CD4-positive, CD25-positive, alpha-beta regulatory T cell (primary cell): ENCODE results near the gene SLC18B1. TPM values are rescaled to one million over a fixed set of nuclear protein-coding genes. Genes with fewer than 3 reads are reported as not detected.

ENCODE experiments used
- ATAC-seq, 2 donors: fragments of 150-1000 bp; cut with Tn5 transposase; one replicate each; pipeline ENCODE4 v1.10.0; 2021; ENCODE audit warnings: low read depth in 2 of 2, moderate number of reproducible peaks in 2 of 2, moderate library complexity in 1 of 2
- DNase-seq, 3 donors: peaks; one replicate each; pipeline versions ENCODE4 v3.0.0 to v3.0.0-alpha.2; 2012 to 2022; ENCODE audit warnings: mixed read lengths in 1 of 3
- H3K27ac ChIP-seq: one replicate; pipeline ENCODE4 v1.7.0; 2013; ENCODE audit warnings: mild to moderate bottlenecking, low read length; ENCODE audit not compliant: insufficient read depth, poor library complexity, severe bottlenecking
- H3K27me3 ChIP-seq: one replicate; pipeline ENCODE4 v1.7.0; 2013; ENCODE audit warnings: low read length; ENCODE audit not compliant: control insufficient read depth, insufficient read depth
- H3K36me3 ChIP-seq: one replicate; pipeline ENCODE4 v1.7.0; 2013; ENCODE audit warnings: mild to moderate bottlenecking, low read length, moderate library complexity; ENCODE audit not compliant: control insufficient read depth, insufficient read depth
- H3K4me1 ChIP-seq: 2 replicates; pipeline ENCODE4 v1.7.0; 2013; ENCODE audit warnings: mild to moderate bottlenecking, low read length; ENCODE audit not compliant: insufficient read depth, control insufficient read depth, poor library complexity, severe bottlenecking
- H3K4me3 ChIP-seq: one replicate; pipeline ENCODE4 v1.7.0; 2013; ENCODE audit warnings: low read depth, mild to moderate bottlenecking, low read length, moderate library complexity
- H3K9me3 ChIP-seq, 2 experiments: 1 replicate in 1 of 2; 2 replicates in 1 of 2; pipeline ENCODE4 v1.7.0; 2013; ENCODE audit warnings: low read length in 2 of 2, mild to moderate bottlenecking in 1 of 2, moderate library complexity in 1 of 2; ENCODE audit not compliant: control insufficient read depth in 2 of 2
- H3K27ac Mint-ChIP-seq, 3 donors: one replicate each; pipeline ENCODE4 v1.8.0; 2020 to 2022; ENCODE audit warnings: mild to moderate bottlenecking in 3 of 3, mixed read lengths in 3 of 3, moderate library complexity in 2 of 3
- H3K27me3 Mint-ChIP-seq: one replicate; pipeline ENCODE4 v1.8.0; 2022; ENCODE audit warnings: mild to moderate bottlenecking, mixed read lengths
- H3K36me3 Mint-ChIP-seq: one replicate; pipeline ENCODE4 v1.8.0; 2020; ENCODE audit warnings: mixed read lengths
- H3K4me1 Mint-ChIP-seq, 4 donors: one replicate each; pipeline ENCODE4 v1.8.0; 2020 to 2022; ENCODE audit warnings: mixed read lengths in 4 of 4, mild to moderate bottlenecking in 1 of 4
- H3K4me3 Mint-ChIP-seq, 4 donors: one replicate each; pipeline ENCODE4 v1.8.0; 2020 to 2022; ENCODE audit warnings: mild to moderate bottlenecking in 4 of 4, mixed read lengths in 4 of 4, moderate library complexity in 3 of 4
- H3K9me3 Mint-ChIP-seq, 7 donors: one replicate each; pipeline ENCODE4 v1.8.0; 2020 to 2022; ENCODE audit warnings: mixed read lengths in 7 of 7, mild to moderate bottlenecking in 3 of 7, moderate library complexity in 2 of 7
- polyA plus RNA-seq, 4 donors: library from polyadenylated mRNA; unstranded; fragments of 300-500 nt; fragmentation: Illumina TruSeq; gene quantifications; one replicate each; pipeline ENCODE4 v1.2.3, GENCODE V29; 2021
- total RNA-seq: library from RNA; stranded (reverse); gene quantifications from one replicate; pipeline ENCODE4 v1.2.3, GENCODE V29; 2022

SLC18B1 gene
- total and polyA plus RNA-seq, 5 donors from 2014 or later = 9.8 to 28.2 (median 23.0) TPM

DNA sequence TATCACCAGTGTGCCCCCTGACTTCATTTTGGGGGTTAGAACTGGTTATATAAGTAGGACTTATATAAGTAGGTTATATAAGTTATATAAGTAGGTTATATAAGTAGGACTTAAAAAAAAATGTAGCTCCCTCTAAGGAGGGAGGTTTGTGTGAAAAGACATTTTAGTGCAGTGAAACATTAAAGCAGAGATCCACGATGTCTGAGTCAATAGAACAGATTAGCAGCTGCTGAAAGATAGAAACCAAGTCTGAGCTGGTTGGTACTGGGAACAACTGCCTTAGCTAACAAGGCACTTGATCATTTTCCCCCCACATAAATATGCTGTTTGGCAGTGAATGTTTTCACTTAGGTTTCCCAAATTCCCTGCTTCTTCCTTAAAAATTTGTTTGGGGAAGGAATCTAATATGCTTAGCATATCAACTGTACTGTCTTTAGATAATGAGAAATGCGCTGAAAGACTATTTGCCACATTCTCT, 13.9 kb upstream of the SLC18B1 start:
- ATAC-seq = no peak
- Histone ChIP-seq H3K9me3 (no peaks in the 10 kb centered on the region), H3K4me1 (peaks cover 28% of the 10 kb centered on the region), H3K27ac (peak overlapping the region; percentile 87), H3K27me3 (peaks cover 1% of the 10 kb centered on the region), H3K4me3 (peak overlapping the region; percentile 99), H3K36me3 (peaks cover 18% of the 10 kb centered on the region)
- peaks cover 11 to 42% (median 31%) of the 10 kb centered on the region in 4 donors for H3K4me1 Mint-ChIP-seq
- H3K27ac Mint-ChIP-seq = peak overlapping the region; percentile 96 to 99 (median 97)
- H3K36me3 Mint-ChIP-seq = peaks cover 30% of the 10 kb centered on the region
- DNase-seq = peak in 2 of 3 donors; percentile 36 to 54
- no peaks in the 10 kb centered on the region for H3K9me3 Mint-ChIP-seq
- peaks cover 28% of the 10 kb centered on the region for H3K27me3 Mint-ChIP-seq
- H3K4me3 Mint-ChIP-seq = peak overlapping the region; percentile 96 to 99 (median 97)

DNA sequence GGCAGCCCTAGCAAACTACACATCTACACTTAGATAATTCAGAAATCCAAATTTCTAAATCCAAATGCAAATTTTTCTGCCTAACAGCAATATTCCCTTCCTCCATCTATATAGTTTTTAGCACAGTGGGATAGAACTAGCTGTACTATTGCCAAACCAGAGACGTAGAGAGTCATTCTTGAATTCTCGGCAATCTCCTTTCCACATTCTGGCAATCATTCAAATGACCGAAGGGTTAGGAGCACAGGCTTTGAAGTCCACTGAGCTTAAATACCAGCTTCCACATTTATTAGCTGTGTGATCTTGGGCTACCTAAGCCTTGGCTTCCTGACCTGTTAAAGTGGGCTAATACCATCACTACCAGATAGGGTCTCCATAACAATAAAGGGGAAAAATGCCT, 12.8 kb upstream of the SLC18B1 start:
- H3K4me3 ChIP-seq = no peak overlapping the region
- H3K27ac ChIP-seq = no peak overlapping the region
- Mint-ChIP-seq H3K4me1 (peaks cover 11 to 31% (median 23%) of the 10 kb centered on the region in 4 donors), H3K27me3 (peaks cover 33% of the 10 kb centered on the region), H3K27ac (peak overlapping the region in 2 of 3 donors; percentile 37 to 75), H3K36me3 (peaks cover 23% of the 10 kb centered on the region), H3K4me3 (peak overlapping the region in 1 of 4 donors; percentile 8), H3K9me3 (no peaks in the 10 kb centered on the region)
- DNase-seq = no peak
- peaks cover 8% of the 10 kb centered on the region for H3K36me3 ChIP-seq
- peaks cover 1% of the 10 kb centered on the region for H3K27me3 ChIP-seq
- ATAC-seq = no peak
- peaks cover 21% of the 10 kb centered on the region for H3K4me1 ChIP-seq
- no peaks in the 10 kb centered on the region for H3K9me3 ChIP-seq

DNA sequence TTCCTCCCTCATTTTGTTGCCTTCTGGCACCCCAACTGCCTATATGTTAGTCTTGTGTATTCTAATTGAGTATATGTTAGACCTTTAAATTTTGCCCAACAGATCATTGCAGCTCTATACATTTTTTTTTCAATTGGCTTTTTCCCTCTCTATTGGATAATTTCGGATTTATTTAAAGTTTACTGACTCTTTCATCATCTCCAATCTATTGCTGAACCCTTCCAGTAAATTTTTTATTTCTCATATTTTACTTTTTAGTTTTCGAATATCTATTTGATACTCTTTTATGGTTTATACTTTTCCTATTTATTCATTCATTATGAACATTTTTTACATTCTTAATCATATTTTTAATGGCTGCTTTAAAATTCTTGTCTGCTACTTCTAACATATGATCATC, 7.1 kb upstream of the SLC18B1 start:
- H3K4me3 ChIP-seq = no peak overlapping the region
- peaks cover 31% of the 10 kb centered on the region for H3K27me3 Mint-ChIP-seq
- H3K4me1 ChIP-seq = no peaks in the 10 kb centered on the region
- H3K36me3 Mint-ChIP-seq = peaks cover 3% of the 10 kb centered on the region
- H3K36me3 ChIP-seq = no peaks in the 10 kb centered on the region
- ATAC-seq = no peak
- H3K9me3 ChIP-seq = no peaks in the 10 kb centered on the region
- no peak overlapping the region for H3K27ac Mint-ChIP-seq
- DNase-seq = no peak
- H3K9me3 Mint-ChIP-seq = peaks cover 0 to 2% (median 0%) of the 10 kb centered on the region in 7 donors
- H3K27ac ChIP-seq = no peak overlapping the region
- H3K4me3 Mint-ChIP-seq = no peak overlapping the region
- peaks cover 6 to 12% (median 6%) of the 10 kb centered on the region in 4 donors for H3K4me1 Mint-ChIP-seq
- H3K27me3 ChIP-seq = peaks cover 6% of the 10 kb centered on the region

DNA sequence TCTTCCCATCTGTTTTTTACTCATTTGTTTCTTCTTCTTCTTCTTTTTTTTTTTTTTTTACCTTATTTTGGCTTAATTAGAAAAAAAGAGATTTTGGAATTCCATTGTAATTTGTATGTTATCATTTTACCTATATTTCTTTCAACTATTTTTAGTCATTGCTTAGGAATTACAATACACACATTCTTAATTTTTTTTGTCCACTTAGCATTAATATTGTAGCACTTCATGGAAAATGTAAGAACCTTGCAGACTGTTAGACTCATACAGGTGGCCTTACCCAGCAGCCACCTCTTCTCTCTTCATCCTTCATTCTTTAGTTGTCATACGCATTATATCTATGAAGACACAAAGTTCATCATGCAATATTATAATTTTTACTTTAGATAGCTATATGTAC, 5.8 kb upstream of the SLC18B1 start:
- H3K27me3 ChIP-seq = peaks cover 5% of the 10 kb centered on the region
- Mint-ChIP-seq H3K27me3 (peaks cover 26% of the 10 kb centered on the region), H3K4me1 (peaks cover 6 to 12% (median 6%) of the 10 kb centered on the region in 4 donors), H3K9me3 (peaks cover 0 to 2% (median 0%) of the 10 kb centered on the region in 7 donors), H3K36me3 (peaks cover 3% of the 10 kb centered on the region), H3K4me3 (no peak overlapping the region), H3K27ac (no peak overlapping the region)
- no peak overlapping the region for H3K27ac ChIP-seq
- no peaks in the 10 kb centered on the region for H3K36me3 ChIP-seq
- no peak for DNase-seq
- H3K9me3 ChIP-seq = no peaks in the 10 kb centered on the region
- no peak overlapping the region for H3K4me3 ChIP-seq
- no peaks in the 10 kb centered on the region for H3K4me1 ChIP-seq
- ATAC-seq = no peak

DNA sequence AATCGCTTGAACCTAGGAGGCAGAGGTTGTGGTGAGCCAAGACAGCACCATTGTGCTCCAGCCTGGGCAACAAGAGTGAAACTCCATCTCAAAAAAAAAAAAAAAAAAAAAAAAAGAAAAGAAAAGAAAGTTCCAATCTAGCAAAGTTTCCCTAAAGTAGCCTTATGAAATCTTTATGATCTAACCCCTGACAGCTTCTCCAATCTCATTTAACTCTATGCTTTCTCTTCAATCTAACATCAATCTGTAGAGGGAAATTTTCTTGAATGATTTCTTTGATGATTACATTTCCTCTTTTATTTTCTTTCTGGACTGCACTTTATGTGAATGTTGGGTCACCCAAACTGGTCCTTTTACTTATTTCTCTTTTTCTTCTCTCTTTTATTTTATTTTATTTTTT, 2.2 kb upstream of the SLC18B1 start:
- peaks cover 11 to 28% (median 27%) of the 10 kb centered on the region in 4 donors for H3K4me1 Mint-ChIP-seq
- H3K36me3 ChIP-seq = no peaks in the 10 kb centered on the region
- ATAC-seq = no peak
- peaks cover 4% of the 10 kb centered on the region for H3K4me1 ChIP-seq
- H3K27me3 Mint-ChIP-seq = peaks cover 9% of the 10 kb centered on the region
- peaks cover 6% of the 10 kb centered on the region for H3K36me3 Mint-ChIP-seq
- DNase-seq = no peak
- no peaks in the 10 kb centered on the region for H3K9me3 ChIP-seq
- H3K9me3 Mint-ChIP-seq = peaks cover 0 to 2% (median 0%) of the 10 kb centered on the region in 7 donors
- H3K27ac ChIP-seq = no peak overlapping the region
- H3K4me3 Mint-ChIP-seq = peak overlapping the region in 1 of 4 donors; percentile 75
- H3K4me3 ChIP-seq = no peak overlapping the region
- H3K27me3 ChIP-seq = peaks cover 5% of the 10 kb centered on the region
- peak overlapping the region in 2 of 3 donors; percentile 72 to 73 for H3K27ac Mint-ChIP-seq

DNA sequence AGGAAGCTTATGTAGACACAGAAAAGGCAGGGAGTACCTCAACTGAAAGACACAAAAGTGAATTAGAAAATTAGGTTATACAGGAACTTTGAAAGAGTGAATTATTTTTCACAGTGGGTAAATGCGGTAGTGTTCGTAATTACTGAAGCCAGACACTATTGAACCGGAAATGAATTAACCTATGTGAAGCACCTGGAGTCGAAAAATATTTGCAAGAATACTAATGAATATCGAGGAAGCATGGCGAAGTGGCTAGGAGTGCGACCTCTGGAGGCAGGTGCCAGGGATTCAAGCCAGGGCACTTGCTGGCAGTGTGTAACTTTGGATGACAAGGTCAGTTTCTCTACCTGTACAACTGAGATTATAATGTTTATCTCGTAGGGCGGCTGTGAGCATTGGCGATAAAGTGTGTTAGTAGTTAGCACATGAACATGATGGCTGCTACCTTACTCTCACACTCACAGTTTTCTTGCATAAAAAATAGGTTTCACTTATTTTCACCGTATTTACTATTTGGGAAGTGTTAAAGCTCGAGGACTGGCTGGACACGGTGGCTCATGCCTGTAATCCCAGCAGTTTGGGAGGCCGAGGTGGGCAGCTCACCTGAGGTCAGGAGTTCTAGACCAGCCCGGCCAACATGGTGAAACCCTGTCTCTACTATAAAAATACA, 567 bp upstream of the SLC18B1 start:
- peaks cover 9% of the 10 kb centered on the region for H3K4me1 ChIP-seq
- Mint-ChIP-seq H3K4me3 (no peak overlapping the region), H3K27ac (no peak overlapping the region), H3K4me1 (peaks cover 18 to 45% (median 39%) of the 10 kb centered on the region in 4 donors), H3K27me3 (peaks cover 5% of the 10 kb centered on the region), H3K9me3 (peaks cover 0 to 2% (median 0%) of the 10 kb centered on the region in 7 donors), H3K36me3 (peaks cover 16% of the 10 kb centered on the region)
- peaks cover 2% of the 10 kb centered on the region for H3K27me3 ChIP-seq
- H3K9me3 ChIP-seq = no peaks in the 10 kb centered on the region
- H3K27ac ChIP-seq = no peak overlapping the region
- no peaks in the 10 kb centered on the region for H3K36me3 ChIP-seq
- DNase-seq (peak; percentile 60 to 85 (median 70)), ATAC-seq (peak; percentile 84 to 85)
- H3K4me3 ChIP-seq = no peak overlapping the region

DNA sequence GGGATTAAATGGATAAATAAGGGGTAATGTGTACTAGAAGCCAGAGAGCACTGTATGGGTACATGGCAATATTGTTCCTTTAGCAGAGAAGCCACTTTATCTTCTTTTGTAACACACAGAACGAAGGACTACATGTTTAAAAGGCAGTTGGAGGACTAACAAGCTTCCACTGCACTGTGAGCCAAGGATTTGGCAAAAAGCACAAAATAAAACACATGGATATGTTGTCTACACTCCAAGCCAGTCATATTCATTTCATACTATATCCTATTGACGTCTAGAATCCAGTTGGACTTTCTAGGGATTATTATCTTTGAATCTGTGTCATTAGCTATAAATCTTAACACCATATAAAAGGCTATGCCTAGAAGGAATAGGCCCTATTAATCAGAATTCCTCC, 3.0 kb downstream of the SLC18B1 start:
- no peaks in the 10 kb centered on the region for H3K9me3 Mint-ChIP-seq
- no peak for DNase-seq
- no peak overlapping the region for H3K27ac ChIP-seq
- peaks cover 13% of the 10 kb centered on the region for H3K36me3 ChIP-seq
- no peak overlapping the region for H3K4me3 ChIP-seq
- H3K27me3 Mint-ChIP-seq = no peaks in the 10 kb centered on the region
- no peaks in the 10 kb centered on the region for H3K27me3 ChIP-seq
- H3K27ac Mint-ChIP-seq = peak overlapping the region in 2 of 3 donors; percentile 7 to 64
- H3K4me3 Mint-ChIP-seq = peak overlapping the region in 3 of 4 donors; percentile 24 to 82 (median 78)
- H3K4me1 Mint-ChIP-seq = peaks cover 23 to 65% (median 52%) of the 10 kb centered on the region in 4 donors
- no peaks in the 10 kb centered on the region for H3K9me3 ChIP-seq
- peaks cover 33% of the 10 kb centered on the region for H3K36me3 Mint-ChIP-seq
- ATAC-seq = no peak
- peaks cover 21% of the 10 kb centered on the region for H3K4me1 ChIP-seq
